H9 (cell line): Measurements from ENCODE around the gene RAB40C. TPM values are rescaled to one million over a fixed set of nuclear protein-coding genes. Genes with fewer than 3 reads are reported as not detected.
A peak's percentile ranks its signal among the peaks of the same experiment; 100 is the strongest.

Experiments used
- DNase-seq: peaks from one replicate; pipeline ENCODE4 v3.0.0-alpha.2; 2017
- H2AFZ ChIP-seq: one replicate; pipeline ENCODE4 v1.6.1; 2013; ENCODE audit warnings: mild to moderate bottlenecking, low read length, control low read depth, moderate library complexity
- H2AK5ac ChIP-seq: 2 replicates; pipeline ENCODE4 v1.6.1; 2013; ENCODE audit warnings: low read length, control low read depth, mixed read lengths; ENCODE audit not compliant: insufficient read length
- H2BK120ac ChIP-seq: one replicate; pipeline ENCODE4 v1.6.1; 2013; ENCODE audit warnings: low read depth, mild to moderate bottlenecking, low read length, control low read depth, inconsistent platforms; ENCODE audit not compliant: poor library complexity, severe bottlenecking
- H2BK12ac ChIP-seq: 2 replicates; pipeline ENCODE4 v1.6.1; 2013; ENCODE audit warnings: low read length, control low read depth, mixed read lengths, low read depth; ENCODE audit not compliant: insufficient read length
- H2BK15ac ChIP-seq: 2 replicates; pipeline ENCODE4 v1.6.1; 2013; ENCODE audit warnings: low read depth, low read length, control low read depth
- H2BK20ac ChIP-seq: one replicate; pipeline ENCODE4 v1.6.1; 2013; ENCODE audit warnings: low read depth, mild to moderate bottlenecking, low read length, control low read depth, inconsistent platforms; ENCODE audit not compliant: poor library complexity, severe bottlenecking
- H2BK5ac ChIP-seq: 2 replicates; pipeline ENCODE4 v1.6.1; 2013; ENCODE audit warnings: low read length, control low read depth, mixed read lengths; ENCODE audit not compliant: insufficient read length
- H3K14ac ChIP-seq: 2 replicates; pipeline ENCODE4 v1.6.1; 2013; ENCODE audit warnings: low read length, control low read depth; ENCODE audit not compliant: insufficient read depth
- H3K18ac ChIP-seq: 2 replicates; pipeline ENCODE4 v1.6.1; 2013; ENCODE audit warnings: low read depth, mild to moderate bottlenecking, mixed read lengths, low read length, control low read depth; ENCODE audit not compliant: insufficient read length
- H3K23ac ChIP-seq: 2 replicates; pipeline ENCODE4 v1.6.1; 2013; ENCODE audit warnings: low read length, control low read depth, mixed read lengths, low read depth; ENCODE audit not compliant: insufficient read length
- H3K23me2 ChIP-seq: 2 replicates; pipeline ENCODE4 v1.6.1; 2013; ENCODE audit warnings: low read depth, mild to moderate bottlenecking, mixed read lengths, low read length, control low read depth; ENCODE audit not compliant: insufficient read length, poor library complexity, severe bottlenecking
- H3K27ac ChIP-seq: 2 replicates; pipeline ENCODE4 v1.5.1; 2013; ENCODE audit warnings: low read length, control low read depth, mixed read lengths, low read depth; ENCODE audit not compliant: insufficient read length
- H3K27me3 ChIP-seq: 2 replicates; pipeline ENCODE4 v1.6.1; 2013; ENCODE audit warnings: low read length, control low read depth, inconsistent platforms; ENCODE audit not compliant: insufficient read depth
- H3K4ac ChIP-seq: 2 replicates; pipeline ENCODE4 v1.6.1; 2013; ENCODE audit warnings: low read depth, mild to moderate bottlenecking, control low read depth, inconsistent platforms, low read length, moderate library complexity
- H3K4me1 ChIP-seq: 2 replicates; pipeline ENCODE4 v1.6.1; 2013; ENCODE audit warnings: low read length, control low read depth, inconsistent platforms; ENCODE audit not compliant: insufficient read depth
- H3K4me2 ChIP-seq: 2 replicates; pipeline ENCODE4 v1.6.1; 2013; ENCODE audit warnings: low read length, control low read depth, mixed read lengths; ENCODE audit not compliant: insufficient read length, insufficient read depth
- H3K56ac ChIP-seq: 2 replicates; pipeline ENCODE4 v1.6.1; 2013; ENCODE audit warnings: low read depth, mild to moderate bottlenecking, mixed read lengths, low read length, control low read depth; ENCODE audit not compliant: insufficient read length
- H3K79me1 ChIP-seq: 2 replicates; pipeline ENCODE4 v1.6.1; 2013; ENCODE audit warnings: low read depth, mild to moderate bottlenecking, moderate library complexity, low read length, control low read depth, inconsistent platforms; ENCODE audit not compliant: insufficient read depth, poor library complexity, severe bottlenecking
- H3K79me2 ChIP-seq: 2 replicates; pipeline ENCODE4 v1.6.1; 2013; ENCODE audit warnings: low read length, control low read depth, inconsistent platforms; ENCODE audit not compliant: insufficient read depth
- H3K9ac ChIP-seq: 2 replicates; pipeline ENCODE4 v1.6.1; 2013; ENCODE audit warnings: low read length, control low read depth, mixed read lengths; ENCODE audit not compliant: insufficient read length; ENCODE audit errors: extremely low read depth
- H3K9me3 ChIP-seq: one replicate; pipeline ENCODE4 v1.6.1; 2013; ENCODE audit warnings: low read depth, low read length, inconsistent platforms; ENCODE audit not compliant: control insufficient read depth
- H3T11ph ChIP-seq: one replicate; pipeline ENCODE4 v1.6.1; 2013; ENCODE audit warnings: mild to moderate bottlenecking, low read length, control low read depth, inconsistent platforms
- H4K20me1 ChIP-seq: one replicate; pipeline ENCODE4 v1.6.1; 2013; ENCODE audit not compliant: control insufficient read depth, insufficient read length, insufficient read depth
- H4K5ac ChIP-seq: 2 replicates; pipeline ENCODE4 v1.6.1; 2013; ENCODE audit warnings: low read depth, mild to moderate bottlenecking, mixed read lengths, low read length, control low read depth; ENCODE audit not compliant: insufficient read length
- H4K8ac ChIP-seq: replicated peaks from 2 replicates; pipeline ENCODE4 v1.6.1; 2013; ENCODE audit warnings: low read length, control low read depth, mixed read lengths, low read depth; ENCODE audit not compliant: insufficient read length
- H4K91ac ChIP-seq: 2 replicates; pipeline ENCODE4 v1.6.1; 2013; ENCODE audit warnings: low read depth, mild to moderate bottlenecking, moderate library complexity, mixed read lengths, low read length, control low read depth; ENCODE audit not compliant: insufficient read length
- H3K27ac Mint-ChIP-seq, 3 experiments: 2 replicates in 2 of 3; 3 replicates in 1 of 3; pipeline ENCODE4 v1.8.0; 2020 to 2021; ENCODE audit warnings: mixed read lengths in 3 of 3, mild to moderate bottlenecking in 1 of 3, moderate library complexity in 1 of 3
- H3K27me3 Mint-ChIP-seq: 2 replicates; pipeline ENCODE4 v1.8.0; 2021; ENCODE audit warnings: low read depth, mild to moderate bottlenecking, moderate library complexity, mixed read lengths
- H3K36me3 Mint-ChIP-seq, 3 experiments: 2 replicates in 2 of 3; 3 replicates in 1 of 3; pipeline ENCODE4 v1.8.0; 2020 to 2021; ENCODE audit warnings: low read depth in 3 of 3, mixed read lengths in 3 of 3; ENCODE audit not compliant: insufficient read depth in 1 of 3
- H3K4me1 Mint-ChIP-seq, 2 experiments: 2 replicates each; pipeline ENCODE4 v1.8.0; 2020; ENCODE audit warnings: mixed read lengths in 2 of 2
- H3K4me3 Mint-ChIP-seq, 2 experiments: 2 replicates in 1 of 2; 3 replicates in 1 of 2; pipeline ENCODE4 v1.8.0; 2020 to 2021; ENCODE audit warnings: mild to moderate bottlenecking in 2 of 2, mixed read lengths in 2 of 2, moderate library complexity in 1 of 2
- H3K9me3 Mint-ChIP-seq, 2 experiments: 2 replicates in 1 of 2; 3 replicates in 1 of 2; pipeline ENCODE4 v1.8.0; 2020; ENCODE audit warnings: mild to moderate bottlenecking in 2 of 2, mixed read lengths in 2 of 2, moderate library complexity in 1 of 2
- WGBS: extraction: QIAGEN DNeasy Blood & Tissue Kit; methylation state at CpG from one replicate; pipeline ENCODE4 v1.1.7; 2013; ENCODE audit warnings: missing lambda C conversion rate, low lambda C conversion rate, mixed read lengths; ENCODE audit not compliant: insufficient read length; ENCODE audit errors: extremely low coverage; 5-methylcytosine and 5-hydroxymethylcytosine counted together
- total RNA-seq: library from RNA; stranded (reverse); gene quantifications from 2 replicates; pipeline ENCODE4 v1.2.1, GENCODE V29; 2021
- TF ChIP-seq, protein P1 (sequence below): fragments of 200-600 bp; sonication (generic); conservative IDR thresholded peaks from 3 replicates; pipeline ENCODE4 v1.8.0; 2021; ENCODE audit warnings: antibody characterized with exemption, mild to moderate bottlenecking

RAB40C gene
- total RNA-seq, 1 experiment from 2014 or later = 19.1 TPM

DNA sequence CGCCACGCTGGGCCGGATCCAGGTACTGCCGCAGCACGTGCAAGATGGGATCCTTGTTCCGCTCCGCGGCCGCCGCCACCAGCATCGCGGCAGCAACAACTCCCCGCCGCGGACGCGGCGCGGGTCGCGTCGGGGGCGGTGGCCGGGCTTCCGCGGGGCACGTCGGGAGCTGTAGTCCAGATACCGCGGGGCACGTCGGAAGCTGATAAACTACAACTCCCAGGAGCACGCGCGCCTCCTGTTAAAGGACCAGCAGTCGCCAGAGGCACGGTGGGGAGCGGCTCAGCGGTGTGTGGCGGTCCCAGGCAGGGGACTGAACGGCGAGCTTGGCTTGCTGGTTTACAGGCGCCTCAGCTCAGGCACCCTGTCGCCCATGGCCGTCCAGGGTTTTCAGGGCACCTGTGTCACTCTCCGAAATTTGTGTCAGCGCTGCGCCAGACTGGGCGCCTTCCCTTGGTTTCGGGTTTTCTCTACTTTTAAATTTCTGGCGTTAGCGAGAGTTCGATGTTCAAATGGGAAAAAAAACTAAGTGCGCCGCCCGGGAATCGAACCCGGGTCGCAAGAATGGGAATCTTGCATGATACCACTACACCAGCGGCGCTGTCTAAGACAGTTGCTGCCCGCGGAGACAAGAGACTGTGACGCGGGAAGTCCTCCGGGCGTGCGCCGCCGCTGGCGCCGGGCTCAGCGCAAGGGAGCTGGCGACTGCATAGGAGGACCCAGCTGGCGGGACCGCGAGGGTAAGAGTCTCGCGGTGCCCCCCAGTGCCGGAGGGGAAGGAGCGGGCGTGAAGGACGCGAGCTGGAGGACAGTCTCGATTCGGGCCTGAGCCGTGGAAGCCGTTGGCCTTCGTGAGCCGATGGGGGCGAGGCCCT lies 46.6 kb downstream of the RAB40C start, which contains the start of gene METTL26:
Gene METTL26, minus strand, starts transcription at position 100 of the 875 bp plus-strand sequence. Its CDS starts 15 bp downstream, at position 85.
- H4K20me1 ChIP-seq = no peaks in the 10 kb centered on the region
- peaks cover 7% of the 10 kb centered on the region for H3K23me2 ChIP-seq
- peak; percentile 96 for DNase-seq
- Mint-ChIP-seq H3K4me3 (peak within 1 kb of the TSS; percentile 82 to 96), H3K9me3 (peaks cover 3% of the 10 kb centered on the region in 2 experiments; a peak in 2 of 5 replicates), H3K27me3 (peaks cover 2% of the 10 kb centered on the region; the same call in 1 of the 2 replicates), H3K4me1 (peaks cover 11 to 29% of the 10 kb centered on the region in 2 experiments), H3K36me3 (peaks cover 0 to 6% (median 1%) of the 10 kb centered on the region in 3 experiments; a peak in 4 of 7 replicates), H3K27ac (peak within 1 kb of the TSS; percentile 90 to 96 (median 90))
- no peak within 1 kb of the TSS for H2BK15ac ChIP-seq
- no peak within 1 kb of the TSS for H3K4ac ChIP-seq
- H3K4me2 ChIP-seq = peak within 1 kb of the TSS; percentile 50
- H3K9ac ChIP-seq = peak within 1 kb of the TSS; percentile 63
- H2AK5ac ChIP-seq = no peak within 1 kb of the TSS
- no peaks in the 10 kb centered on the region for H3K79me1 ChIP-seq
- H3K14ac ChIP-seq = peak within 1 kb of the TSS; percentile 62; the same call in 1 of the 2 replicates
- H3K23ac ChIP-seq = no peak within 1 kb of the TSS
- peaks cover 2% of the 10 kb centered on the region; the same call in 1 of the 2 replicates for H3K79me2 ChIP-seq
- H4K5ac ChIP-seq = no peak within 1 kb of the TSS
- H3K56ac ChIP-seq = no peak within 1 kb of the TSS
- no peak within 1 kb of the TSS for H2BK120ac ChIP-seq
- no peak within 1 kb of the TSS for H3K27ac ChIP-seq
- no peak within 1 kb of the TSS for H3T11ph ChIP-seq
- TF ChIP-seq, protein P1, sequence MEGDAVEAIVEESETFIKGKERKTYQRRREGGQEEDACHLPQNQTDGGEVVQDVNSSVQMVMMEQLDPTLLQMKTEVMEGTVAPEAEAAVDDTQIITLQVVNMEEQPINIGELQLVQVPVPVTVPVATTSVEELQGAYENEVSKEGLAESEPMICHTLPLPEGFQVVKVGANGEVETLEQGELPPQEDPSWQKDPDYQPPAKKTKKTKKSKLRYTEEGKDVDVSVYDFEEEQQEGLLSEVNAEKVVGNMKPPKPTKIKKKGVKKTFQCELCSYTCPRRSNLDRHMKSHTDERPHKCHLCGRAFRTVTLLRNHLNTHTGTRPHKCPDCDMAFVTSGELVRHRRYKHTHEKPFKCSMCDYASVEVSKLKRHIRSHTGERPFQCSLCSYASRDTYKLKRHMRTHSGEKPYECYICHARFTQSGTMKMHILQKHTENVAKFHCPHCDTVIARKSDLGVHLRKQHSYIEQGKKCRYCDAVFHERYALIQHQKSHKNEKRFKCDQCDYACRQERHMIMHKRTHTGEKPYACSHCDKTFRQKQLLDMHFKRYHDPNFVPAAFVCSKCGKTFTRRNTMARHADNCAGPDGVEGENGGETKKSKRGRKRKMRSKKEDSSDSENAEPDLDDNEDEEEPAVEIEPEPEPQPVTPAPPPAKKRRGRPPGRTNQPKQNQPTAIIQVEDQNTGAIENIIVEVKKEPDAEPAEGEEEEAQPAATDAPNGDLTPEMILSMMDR = no peak
- no peaks in the 10 kb centered on the region for H3K9me3 ChIP-seq
- no peaks in the 10 kb centered on the region for H3K27me3 ChIP-seq
- H2BK20ac ChIP-seq = no peak within 1 kb of the TSS
- H3K18ac ChIP-seq = peak within 1 kb of the TSS; percentile 76
- H2BK5ac ChIP-seq = no peak within 1 kb of the TSS
- H2BK12ac ChIP-seq = no peak within 1 kb of the TSS
- no CpG with 5 or more reads among the region's 91 CpGs for WGBS
- H3K4me1 ChIP-seq = no peaks in the 10 kb centered on the region; the same call in 1 of the 2 replicates
- H2AFZ ChIP-seq = no peak within 1 kb of the TSS
- no peak within 1 kb of the TSS for H4K8ac ChIP-seq
- H4K91ac ChIP-seq = no peak within 1 kb of the TSS
